Activated CD8-positive, alpha-beta memory T cell treated with anti-CD3 and anti-CD28 coated beads for 36 hours (primary cell): ENCODE measurements around the gene ANAPC7. TPM values are rescaled to one million over a fixed set of nuclear protein-coding genes. Genes with fewer than 3 reads are reported as not detected.
"Not testable (repeated sequence)": the region's sequence is repeated elsewhere in the genome, so short reads cannot be mapped to it uniquely, and the experiment has no call there.

Source experiments
- CTCF ChIA-PET: fragments of 350-600 bp; sonication (Branson Sonifier 250); formaldehyde crosslinking; loops from one replicate; lab custom pipeline; 2021; ENCODE audit warnings: antibody characterized with exemption; lab: Charles Lee
- POLR2A ChIA-PET: fragments of 350-600 bp; sonication (Branson Sonifier 250); formaldehyde crosslinking; loops from one replicate; lab custom pipeline; 2021; ENCODE audit warnings: antibody characterized with exemption; lab: Charles Lee
- total RNA-seq, 2 experiments: library from RNA; stranded (reverse); gene quantifications; one replicate each; pipeline ENCODE4 v1.2.3, GENCODE V29; 2021

The ANAPC7 gene
- total RNA-seq, 2 experiments from 2014 or later, result 73.8 to 74.2 TPM

DNA sequence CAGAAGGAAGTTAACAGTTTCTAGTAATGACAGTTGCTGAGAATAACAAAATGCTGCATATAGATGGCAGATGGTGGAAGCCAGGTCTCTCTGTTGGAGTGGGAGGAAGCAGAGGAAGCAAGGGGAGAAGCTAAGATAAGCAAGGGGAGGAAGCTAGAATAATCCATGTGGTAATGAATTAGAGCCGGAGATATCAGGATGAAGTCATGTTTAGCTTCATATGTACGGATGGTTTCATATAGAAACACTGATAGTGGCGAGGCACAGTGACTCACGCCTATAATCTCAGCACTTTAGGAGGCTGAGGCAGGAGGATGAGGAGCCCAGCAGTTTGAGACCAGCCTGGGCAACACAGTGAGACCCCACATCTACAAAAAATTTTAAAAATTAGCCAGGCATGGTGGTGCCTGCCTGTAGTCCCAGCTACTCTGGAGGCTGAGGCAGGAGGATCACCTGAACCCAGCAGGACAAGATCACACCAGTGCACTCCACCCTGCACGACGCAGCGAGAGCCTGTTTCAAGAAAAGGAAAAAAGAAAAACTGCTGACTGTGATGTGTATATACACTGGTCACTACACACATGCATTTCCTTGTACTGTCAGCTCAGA is 49.2 kb downstream of the ANAPC7 start:
- ChIA-PET CTCF (interaction anchor here (1.2 kb wide), 1 partner anchor 77 kb away, joined by 7 read pairs; no protein-coding TSS in a partner anchor), POLR2A (interaction anchor here (0.5 kb wide), 1 partner anchor 67 kb away, joined by 6 read pairs; no protein-coding TSS in a partner anchor)

DNA sequence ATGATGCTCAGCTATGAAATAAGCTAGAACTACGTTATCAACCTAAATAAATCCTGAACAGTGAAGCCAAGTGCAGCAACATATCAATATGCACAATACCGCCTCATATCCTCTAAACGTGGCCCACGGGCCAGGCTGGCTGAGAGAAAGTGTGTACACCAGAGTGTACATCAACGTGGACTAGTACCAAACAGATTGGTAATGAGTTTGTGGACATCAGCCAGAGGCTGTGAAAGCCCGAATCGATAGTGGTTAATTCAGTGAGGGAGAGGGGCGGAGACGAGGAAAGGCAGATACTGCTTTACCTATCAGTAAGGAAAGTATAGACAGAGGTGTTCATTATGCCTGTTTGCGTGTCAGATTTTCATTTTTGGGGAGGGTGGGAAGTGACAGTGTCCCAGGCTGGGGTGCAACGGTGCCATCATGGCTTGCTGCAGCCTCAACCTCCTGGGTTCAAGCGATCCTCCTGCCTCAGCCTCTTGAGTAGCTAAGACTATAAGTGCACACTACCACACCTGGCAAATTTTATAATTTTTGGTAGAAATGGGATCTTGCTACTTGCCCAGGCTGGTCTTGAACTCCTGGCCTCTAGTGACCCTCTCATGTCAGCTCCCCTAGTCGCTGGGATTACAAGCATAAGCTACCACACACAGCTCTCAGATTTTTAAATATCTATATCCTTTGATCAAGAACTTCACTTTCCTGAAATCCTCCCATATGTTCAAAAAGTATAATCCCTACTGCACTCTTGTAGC is 50.1 kb downstream of the ANAPC7 start:
- ChIA-PET POLR2A (interaction anchor here (0.6 kb wide), 1 partner anchor 10 kb away, joined by 6 read pairs; no protein-coding TSS in a partner anchor), CTCF (interaction anchor here (1.1 to 1.2 kb wide), 2 partner anchors 13 to 78 kb away, joined by 3 to 7 read pairs; no protein-coding TSS in a partner anchor)

GRCh38 chr12:110352401-110352800 is 51.1 kb downstream of the ANAPC7 start:
- ChIA-PET CTCF (interaction anchor here (1.1 kb wide), 1 partner anchor 12 kb away, joined by 3 read pairs; no protein-coding TSS in a partner anchor), POLR2A (interaction anchor here (0.6 kb wide), 1 partner anchor 11 kb away, joined by 6 read pairs; no protein-coding TSS in a partner anchor)

DNA sequence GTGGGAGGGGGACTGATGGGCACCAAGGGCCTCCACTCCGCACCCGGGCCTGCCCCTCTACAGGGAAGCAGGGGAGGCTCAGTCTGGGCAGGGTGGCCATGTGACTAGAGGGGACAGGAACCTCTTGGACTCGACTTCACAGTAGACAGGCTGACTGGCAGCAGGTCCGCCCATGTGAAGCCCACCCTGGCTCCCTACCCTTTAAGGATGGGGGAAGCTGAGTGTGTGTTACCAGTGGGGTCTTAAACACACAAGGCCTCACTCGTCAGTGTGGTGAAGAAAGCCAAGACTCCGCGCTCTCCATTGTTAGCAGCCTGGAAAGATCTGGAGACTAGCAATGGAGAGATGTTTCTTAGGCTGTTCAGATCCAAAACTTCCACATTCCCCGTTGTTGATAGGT is 52.4 kb downstream of the ANAPC7 start:
- POLR2A ChIA-PET, result no interaction called here
- CTCF ChIA-PET, result interaction anchor here (0.6 kb wide), 2 partner anchors 464 to 1040 kb away, joined by 3 to 5 read pairs; no protein-coding TSS in a partner anchor

DNA sequence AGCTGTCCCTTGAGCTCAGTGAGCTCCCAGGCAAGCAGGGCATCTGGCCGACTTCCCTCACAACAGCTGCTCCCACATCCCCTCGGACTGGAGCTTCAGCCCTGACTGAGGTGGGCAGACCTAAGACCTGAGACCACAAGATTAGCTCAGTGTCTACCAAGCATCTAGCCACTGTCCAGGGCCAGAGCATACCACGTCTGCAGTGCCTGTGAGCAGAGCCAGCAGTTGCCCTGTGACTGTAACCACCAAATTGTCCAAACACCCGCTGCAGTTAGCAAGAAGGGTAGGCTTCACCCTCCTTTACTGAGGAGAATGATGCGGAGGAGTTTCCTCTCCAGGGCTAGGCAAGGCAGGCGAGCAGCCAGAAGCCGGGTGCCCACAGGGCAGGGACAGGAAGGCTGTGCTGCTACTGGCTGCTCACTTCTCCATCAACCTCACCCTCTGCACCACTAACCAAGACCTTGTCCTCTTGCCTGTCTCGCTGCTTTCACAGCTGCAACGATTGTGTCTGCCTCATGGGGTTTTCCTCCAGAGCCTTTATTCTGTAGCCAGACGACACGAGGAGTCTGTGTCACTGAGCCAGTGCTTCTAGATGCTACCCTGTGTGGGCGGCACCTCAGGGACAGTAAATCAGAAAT is 53.9 kb downstream of the ANAPC7 start:
- POLR2A ChIA-PET, result interaction anchor here (0.5 kb wide), 1 partner anchor 62 kb away, joined by 3 read pairs; no protein-coding TSS in a partner anchor
- CTCF ChIA-PET, result interaction anchor here (0.8 to 1.2 kb wide), 2 partner anchors 9 to 250 kb away, joined by 3 to 5 read pairs; no protein-coding TSS in a partner anchor

- ChIA-PET CTCF (interaction anchor here (0.8 to 1.2 kb wide), 2 partner anchors 10 to 249 kb away, joined by 3 to 5 read pairs; no protein-coding TSS in a partner anchor), POLR2A (no interaction called here)
Observed at GRCh38 chr12:110349096-110349495, 54.4 kb downstream of the ANAPC7 start.

DNA sequence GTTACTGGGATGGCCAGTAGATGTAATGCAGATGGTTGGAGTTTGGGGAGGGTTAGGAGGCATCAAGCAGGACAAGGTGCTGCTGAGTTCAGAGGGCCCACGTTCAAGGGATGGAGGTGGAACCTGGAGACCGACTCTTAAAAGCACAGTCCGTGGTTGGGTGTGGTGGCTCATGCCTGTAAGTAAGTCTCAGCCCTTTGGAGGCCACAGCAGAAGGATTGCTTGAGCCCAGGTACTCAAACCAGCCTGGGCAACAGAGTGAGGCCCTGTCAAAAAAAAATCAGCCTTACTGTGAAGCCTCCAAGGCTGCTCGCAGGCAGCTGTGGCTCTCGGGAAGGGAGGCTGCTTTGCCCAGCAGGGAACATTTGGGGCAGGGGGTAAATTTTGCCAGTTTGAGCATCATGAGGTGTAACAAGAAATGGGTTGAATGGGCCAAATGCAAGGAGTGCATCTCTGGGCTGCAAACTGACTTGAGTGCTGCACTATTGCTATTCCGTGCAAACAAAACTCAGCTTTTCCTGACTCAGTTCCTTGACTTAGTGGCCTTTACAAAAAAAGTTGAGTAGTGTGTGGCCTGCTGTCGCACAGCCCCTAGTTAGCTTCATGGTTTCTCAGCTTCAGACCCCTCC is 55.0 kb downstream of the ANAPC7 start:
- ChIA-PET POLR2A (interaction anchor here (0.8 kb wide), 1 partner anchor 27 kb away, joined by 3 read pairs; no protein-coding TSS in a partner anchor), CTCF (interaction anchor here (1.2 kb wide), 1 partner anchor 10 kb away, joined by 5 read pairs; no protein-coding TSS in a partner anchor)

DNA sequence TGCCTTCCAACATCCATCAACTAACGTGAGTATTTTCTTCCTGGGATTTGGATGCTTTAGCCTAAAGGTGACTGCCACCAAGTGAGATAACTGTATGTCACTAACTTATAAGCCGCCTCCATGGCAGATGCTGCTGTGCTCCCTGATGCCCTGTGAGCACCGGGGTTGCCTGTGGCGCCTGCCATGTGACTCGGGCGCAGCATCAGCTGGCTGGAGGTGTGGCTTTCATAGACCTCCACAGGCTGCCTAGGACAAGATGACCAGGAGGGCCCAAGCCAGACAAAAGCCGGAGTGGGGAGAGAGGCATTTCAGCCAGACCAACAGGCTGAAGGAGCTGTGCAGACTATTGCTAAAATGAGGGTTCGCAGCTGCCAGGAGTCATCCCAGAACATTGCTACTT is 55.7 kb downstream of the ANAPC7 start:
- POLR2A ChIA-PET, result interaction anchor here (0.8 kb wide), 1 partner anchor 28 kb away, joined by 3 read pairs; no protein-coding TSS in a partner anchor

GRCh38 chr12:110345963-110346362 is 57.5 kb downstream of the ANAPC7 start:
- ChIA-PET CTCF (no interaction called here), POLR2A (no interaction called here)

More for the DNA sequence above, 55.7 kb downstream of the ANAPC7 start:
- CTCF ChIA-PET, result no interaction called here

DNA sequence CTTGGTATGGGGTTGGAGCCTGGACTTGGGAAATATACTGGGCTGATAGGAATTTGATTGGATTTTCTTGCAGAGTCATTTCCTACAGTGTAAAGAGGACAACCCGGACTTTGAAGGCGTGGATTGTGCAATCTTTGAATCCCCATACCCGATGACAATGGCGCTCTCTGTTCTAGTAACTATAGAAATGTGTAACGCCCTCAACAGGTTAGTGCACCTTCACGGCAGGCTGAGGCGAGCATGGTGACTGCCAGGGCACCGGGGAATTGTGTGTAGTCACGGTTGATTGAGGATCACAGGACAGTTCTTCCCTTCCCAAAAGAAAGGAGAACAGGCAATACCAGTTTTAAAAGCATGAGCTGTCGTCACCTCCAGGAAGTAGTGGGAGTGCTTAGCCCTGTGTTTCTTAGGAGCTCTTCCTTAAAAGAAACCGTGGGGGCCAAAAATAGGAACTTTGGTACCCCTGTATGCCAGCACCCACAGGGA is 58.3 kb downstream of the ANAPC7 start:
- CTCF ChIA-PET, result interaction anchor here (0.6 kb wide), 1 partner anchor 14 kb away, joined by 4 read pairs; no protein-coding TSS in a partner anchor
- POLR2A ChIA-PET, result no interaction called here

GRCh38 chr12:110344657-110345056 is 58.9 kb downstream of the ANAPC7 start:
- POLR2A ChIA-PET, result no interaction called here
- CTCF ChIA-PET, result no interaction called here

- CTCF ChIA-PET, result no interaction called here
- POLR2A ChIA-PET, result no interaction called here
Observed at GRCh38 chr12:110343736-110344555, 59.6 kb downstream of the ANAPC7 start.

DNA sequence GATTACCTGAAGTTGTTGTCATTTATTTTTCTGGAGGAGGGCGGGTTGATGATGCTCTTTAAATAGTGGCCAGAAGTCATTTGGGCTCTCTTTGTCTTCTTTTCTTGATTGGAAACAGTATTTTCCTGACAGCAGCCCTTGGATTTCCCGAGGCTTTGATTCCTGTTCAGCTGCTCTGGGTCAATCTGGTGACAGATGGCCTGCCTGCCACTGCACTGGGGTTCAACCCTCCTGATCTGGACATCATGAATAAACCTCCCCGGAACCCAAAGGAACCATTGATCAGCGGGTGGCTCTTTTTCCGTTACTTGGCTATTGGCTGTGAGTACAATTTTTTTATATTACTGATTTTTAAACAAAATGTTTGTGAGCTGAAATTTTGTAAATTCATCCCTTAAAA is 60.4 kb downstream of the ANAPC7 start:
- ChIA-PET CTCF (no interaction called here), POLR2A (no interaction called here)

DNA sequence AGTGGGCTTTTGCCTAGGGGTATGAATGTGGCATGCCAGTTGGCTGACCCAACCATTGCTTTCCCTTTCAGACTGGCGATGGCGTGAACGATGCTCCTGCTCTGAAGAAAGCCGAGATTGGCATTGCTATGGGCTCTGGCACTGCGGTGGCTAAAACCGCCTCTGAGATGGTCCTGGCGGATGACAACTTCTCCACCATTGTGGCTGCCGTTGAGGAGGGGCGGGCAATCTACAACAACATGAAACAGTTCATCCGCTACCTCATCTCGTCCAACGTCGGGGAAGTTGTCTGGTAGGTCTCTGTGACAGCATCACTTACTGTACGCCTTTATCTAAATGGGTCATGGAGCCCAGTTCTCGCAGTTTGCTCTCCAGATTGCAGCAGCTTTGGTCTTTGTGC is 61.4 kb downstream of the ANAPC7 start:
- CTCF ChIA-PET, result no interaction called here
- POLR2A ChIA-PET, result interaction anchor here (0.6 kb wide), 1 partner anchor 320 kb away, joined by 4 read pairs; no protein-coding TSS in a partner anchor

DNA sequence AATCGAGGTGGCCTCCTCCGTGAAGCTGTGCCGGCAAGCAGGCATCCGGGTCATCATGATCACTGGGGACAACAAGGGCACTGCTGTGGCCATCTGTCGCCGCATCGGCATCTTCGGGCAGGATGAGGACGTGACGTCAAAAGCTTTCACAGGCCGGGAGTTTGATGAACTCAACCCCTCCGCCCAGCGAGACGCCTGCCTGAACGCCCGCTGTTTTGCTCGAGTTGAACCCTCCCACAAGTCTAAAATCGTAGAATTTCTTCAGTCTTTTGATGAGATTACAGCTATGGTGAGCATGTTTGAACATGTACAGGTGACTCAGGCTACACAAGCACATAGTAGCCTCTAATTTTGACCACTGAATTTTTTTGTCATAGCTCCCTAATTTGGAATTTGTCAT is 62.8 kb downstream of the ANAPC7 start:
- ChIA-PET CTCF (interaction anchor here (1.0 kb wide), 1 partner anchor 12 kb away, joined by 3 read pairs; no protein-coding TSS in a partner anchor), POLR2A (no interaction called here)

- POLR2A ChIA-PET, result not testable (repeated sequence)
- CTCF ChIA-PET, result interaction anchor here (1.0 kb wide), 1 partner anchor 12 kb away, joined by 3 read pairs; no protein-coding TSS in a partner anchor
Observed at GRCh38 chr12:110340261-110340660, 63.2 kb downstream of the ANAPC7 start.

- ChIA-PET CTCF (no interaction called here), POLR2A (no interaction called here)
Observed at GRCh38 chr12:110339184-110339952, 64.1 kb downstream of the ANAPC7 start.
